ENCODE data around the gene TBXAS1. TPM values are rescaled to one million over a fixed set of nuclear protein-coding genes. Genes with fewer than 3 reads are reported as not detected.

The TBXAS1 gene
- total RNA-seq, 1 experiment from 2014 or later, result 2.3 TPM

GRCh38 chr7:140026935-140027334, 197.9 kb downstream of the TBXAS1 start:
- no peak overlapping the region for H3K4me3 Mint-ChIP-seq
- H3K9me3 Mint-ChIP-seq, result no peaks in the 10 kb centered on the region
- CTCF ChIA-PET, result interaction anchor here (1.0 kb wide), 1 partner anchor 21 kb away, joined by 3 read pairs; no protein-coding TSS in a partner anchor

More at GRCh38 chr7:140026935-140027334, 197.9 kb downstream of the TBXAS1 start:
- POLR2A ChIA-PET, result no interaction called here
- Mint-ChIP-seq H3K27me3 (ENCODE audit: low read depth) (no peaks in the 10 kb centered on the region), H3K4me1 (no peaks in the 10 kb centered on the region), H3K36me3 (no peaks in the 10 kb centered on the region), H3K27ac (no peak overlapping the region)
- ATAC-seq (no peak), DNase-seq (ENCODE audit: low spot score) (no peak)
- no peak for TF ChIP-seq ESRRA (CRISPR knock-in tag; IDR thresholded peaks at IDR 0.05; ENCODE audit: borderline replicate concordance)
- TF ChIP-seq ZNF121 (CRISPR knock-in tag; IDR thresholded peaks at IDR 0.05), result no peak
- no peak for TF ChIP-seq ZBTB21 (CRISPR knock-in tag; IDR thresholded peaks at IDR 0.05; ENCODE audit: borderline replicate concordance)
- TF ChIP-seq NR1H2 (CRISPR knock-in tag; IDR thresholded peaks at IDR 0.05), result no peak
- no peak for TF ChIP-seq MXD4 (CRISPR knock-in tag; IDR thresholded peaks at IDR 0.05; ENCODE audit: borderline replicate concordance)
- TF ChIP-seq ZNF281 (CRISPR knock-in tag; IDR thresholded peaks at IDR 0.05), result no peak
- TF ChIP-seq NFATC4 (CRISPR knock-in tag; IDR thresholded peaks at IDR 0.05), result no peak
- TF ChIP-seq ATF6 (CRISPR knock-in tag; IDR thresholded peaks at IDR 0.05), result no peak
- TF ChIP-seq USF2 (CRISPR knock-in tag; IDR thresholded peaks at IDR 0.05), result no peak
- TF ChIP-seq FOXK1 (CRISPR knock-in tag; IDR thresholded peaks at IDR 0.05), result no peak
- no peak for TF ChIP-seq CREB1 (CRISPR knock-in tag; IDR thresholded peaks at IDR 0.05)
- no peak for TF ChIP-seq USF1 (CRISPR knock-in tag; IDR thresholded peaks at IDR 0.05)
- no peak for TF ChIP-seq CTCF (IDR thresholded peaks at IDR 0.05)
- no peak for TF ChIP-seq HMGA2 (CRISPR knock-in tag; IDR thresholded peaks at IDR 0.05)
- TF ChIP-seq ZMAT4 (CRISPR knock-in tag; IDR thresholded peaks at IDR 0.05), result no peak
- no peak for TF ChIP-seq CDX4 (CRISPR knock-in tag; IDR thresholded peaks at IDR 0.05; ENCODE audit: borderline replicate concordance)

Measured in WTC11 (cell line).